ENCODE data around the gene RIC1. TPM values are rescaled to one million over a fixed set of nuclear protein-coding genes. Genes with fewer than 3 reads are reported as not detected.
A peak's percentile ranks its signal among the peaks of the same experiment; 100 is the strongest.

The RIC1 gene
- total and polyA plus RNA-seq, 9 of the 15 experiments (the other 6 are each of a cell fraction or from before 2014, with no cell fraction given), result 3.2 to 25.8 (median 15.0) TPM

DNA sequence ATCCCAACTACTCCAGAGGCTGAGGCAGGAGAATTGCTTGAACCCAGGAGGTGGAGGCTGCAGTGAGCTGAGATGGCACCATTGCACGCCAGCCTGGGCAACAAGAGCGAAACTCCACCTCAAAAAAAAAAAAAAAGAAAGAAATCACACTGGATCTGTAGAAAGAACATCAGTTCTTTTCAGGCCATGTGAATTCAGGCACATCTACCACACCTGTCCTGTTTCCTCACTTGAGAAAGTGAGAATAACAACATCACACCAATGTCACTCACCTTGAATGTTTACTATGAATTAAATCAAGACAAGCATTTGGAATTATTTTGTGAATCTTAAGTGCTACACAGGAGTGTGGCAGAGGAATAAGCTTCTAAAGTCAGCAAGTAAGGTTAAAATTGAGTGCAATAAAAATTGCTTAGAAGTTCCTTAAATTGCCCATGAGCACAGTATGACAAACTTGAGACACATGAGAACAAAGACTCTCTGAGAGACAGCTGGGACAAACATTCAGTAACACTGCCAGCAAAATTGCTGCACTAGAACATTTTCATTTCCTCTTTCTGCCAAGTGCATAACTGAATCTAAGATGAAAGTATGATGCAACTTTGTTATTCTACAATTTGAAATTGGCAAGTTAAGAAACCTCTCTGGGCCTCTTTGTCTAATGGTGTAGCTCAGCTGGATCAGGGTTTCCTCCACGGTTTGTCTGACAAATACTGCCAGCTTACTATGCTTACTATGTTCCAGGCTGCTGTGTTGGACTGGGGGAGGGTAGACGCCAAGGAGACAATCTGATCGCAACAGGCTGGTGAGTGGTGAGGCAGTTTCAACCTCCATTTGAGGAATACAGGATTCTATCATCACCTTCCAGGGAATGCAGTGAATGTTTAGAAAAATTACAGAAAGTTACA is 1.9 kb upstream of the RIC1 start (continued):
- TF ChIP-seq, protein P1, sequence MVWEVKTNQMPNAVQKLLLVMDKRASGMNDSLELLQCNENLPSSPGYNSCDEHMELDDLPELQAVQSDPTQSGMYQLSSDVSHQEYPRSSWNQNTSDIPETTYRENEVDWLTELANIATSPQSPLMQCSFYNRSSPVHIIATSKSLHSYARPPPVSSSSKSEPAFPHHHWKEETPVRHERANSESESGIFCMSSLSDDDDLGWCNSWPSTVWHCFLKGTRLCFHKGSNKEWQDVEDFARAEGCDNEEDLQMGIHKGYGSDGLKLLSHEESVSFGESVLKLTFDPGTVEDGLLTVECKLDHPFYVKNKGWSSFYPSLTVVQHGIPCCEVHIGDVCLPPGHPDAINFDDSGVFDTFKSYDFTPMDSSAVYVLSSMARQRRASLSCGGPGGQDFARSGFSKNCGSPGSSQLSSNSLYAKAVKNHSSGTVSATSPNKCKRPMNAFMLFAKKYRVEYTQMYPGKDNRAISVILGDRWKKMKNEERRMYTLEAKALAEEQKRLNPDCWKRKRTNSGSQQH (CRISPR knock-in tag; IDR thresholded peaks at IDR 0.05), result no peak
- no peak for TF ChIP-seq NCOA2 (IDR thresholded peaks at IDR 0.05; ENCODE audit: partially characterized antibody in 2 of 2)
- peak; percentile 17; the same call in 1 of the 2 replicates for TF ChIP-seq ZNF24 (IDR thresholded peaks at IDR 0.05)
- TF ChIP-seq, protein P2, sequence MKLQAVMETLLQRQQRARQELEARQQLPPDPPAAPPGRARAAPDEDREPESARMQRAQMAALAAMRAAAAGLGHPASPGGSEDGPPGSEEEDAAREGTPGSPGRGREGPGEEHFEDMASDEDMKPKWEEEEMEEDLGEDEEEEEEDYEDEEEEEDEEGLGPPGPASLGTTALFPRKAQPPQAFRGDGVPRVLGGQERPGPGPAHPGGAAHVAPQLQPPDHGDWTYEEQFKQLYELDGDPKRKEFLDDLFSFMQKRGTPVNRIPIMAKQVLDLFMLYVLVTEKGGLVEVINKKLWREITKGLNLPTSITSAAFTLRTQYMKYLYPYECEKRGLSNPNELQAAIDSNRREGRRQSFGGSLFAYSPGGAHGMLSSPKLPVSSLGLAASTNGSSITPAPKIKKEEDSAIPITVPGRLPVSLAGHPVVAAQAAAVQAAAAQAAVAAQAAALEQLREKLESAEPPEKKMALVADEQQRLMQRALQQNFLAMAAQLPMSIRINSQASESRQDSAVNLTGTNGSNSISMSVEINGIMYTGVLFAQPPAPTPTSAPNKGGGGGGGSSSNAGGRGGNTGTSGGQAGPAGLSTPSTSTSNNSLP (IDR thresholded peaks at IDR 0.05; ENCODE audit: borderline replicate concordance, low read depth, low read length), result no peak
- TF ChIP-seq GTF2F1 (IDR thresholded peaks at IDR 0.05; ENCODE audit: low read depth, low read length), result no peak
- TF ChIP-seq MTA3 (IDR thresholded peaks at IDR 0.05; ENCODE audit: borderline replicate concordance), result 0 out of 2 replicates have a peak, but pooled peaks have one; percentile 28
- TF ChIP-seq, protein P3, sequence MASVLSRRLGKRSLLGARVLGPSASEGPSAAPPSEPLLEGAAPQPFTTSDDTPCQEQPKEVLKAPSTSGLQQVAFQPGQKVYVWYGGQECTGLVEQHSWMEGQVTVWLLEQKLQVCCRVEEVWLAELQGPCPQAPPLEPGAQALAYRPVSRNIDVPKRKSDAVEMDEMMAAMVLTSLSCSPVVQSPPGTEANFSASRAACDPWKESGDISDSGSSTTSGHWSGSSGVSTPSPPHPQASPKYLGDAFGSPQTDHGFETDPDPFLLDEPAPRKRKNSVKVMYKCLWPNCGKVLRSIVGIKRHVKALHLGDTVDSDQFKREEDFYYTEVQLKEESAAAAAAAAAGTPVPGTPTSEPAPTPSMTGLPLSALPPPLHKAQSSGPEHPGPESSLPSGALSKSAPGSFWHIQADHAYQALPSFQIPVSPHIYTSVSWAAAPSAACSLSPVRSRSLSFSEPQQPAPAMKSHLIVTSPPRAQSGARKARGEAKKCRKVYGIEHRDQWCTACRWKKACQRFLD (CRISPR knock-in tag; IDR thresholded peaks at IDR 0.05), result peak; percentile 56; the same call in 1 of the 2 replicates
- TF ChIP-seq RCOR1 (IDR thresholded peaks at IDR 0.05; ENCODE audit: borderline replicate concordance in 1 of 2, low read depth in 2 of 2, low read length in 2 of 2), result 0 out of 4 replicates have a peak, but pooled peaks of 1 of the 2 experiments have one; percentile 32
- TF ChIP-seq CTBP1 (IDR thresholded peaks at IDR 0.05; ENCODE audit: borderline replicate concordance), result peak; percentile 29; the same call in 1 of the 2 replicates
- TF ChIP-seq ATF7 (IDR thresholded peaks at IDR 0.05), result 0 out of 2 replicates have a peak, but pooled peaks have one; percentile 47
- 0 out of 2 replicates have a peak, but pooled peaks have one; percentile 26 for TF ChIP-seq CREM (IDR thresholded peaks at IDR 0.05; ENCODE audit: low read depth)
- TF ChIP-seq, protein P4, sequence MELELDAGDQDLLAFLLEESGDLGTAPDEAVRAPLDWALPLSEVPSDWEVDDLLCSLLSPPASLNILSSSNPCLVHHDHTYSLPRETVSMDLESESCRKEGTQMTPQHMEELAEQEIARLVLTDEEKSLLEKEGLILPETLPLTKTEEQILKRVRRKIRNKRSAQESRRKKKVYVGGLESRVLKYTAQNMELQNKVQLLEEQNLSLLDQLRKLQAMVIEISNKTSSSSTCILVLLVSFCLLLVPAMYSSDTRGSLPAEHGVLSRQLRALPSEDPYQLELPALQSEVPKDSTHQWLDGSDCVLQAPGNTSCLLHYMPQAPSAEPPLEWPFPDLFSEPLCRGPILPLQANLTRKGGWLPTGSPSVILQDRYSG (tag; conservative IDR thresholded peaks at IDR 0.05; ENCODE audit: low read depth), result no peak
- peak; percentile 47 for TF ChIP-seq POLR2H (tag; IDR thresholded peaks at IDR 0.05; ENCODE audit: low read depth)
- TF ChIP-seq, protein P5, sequence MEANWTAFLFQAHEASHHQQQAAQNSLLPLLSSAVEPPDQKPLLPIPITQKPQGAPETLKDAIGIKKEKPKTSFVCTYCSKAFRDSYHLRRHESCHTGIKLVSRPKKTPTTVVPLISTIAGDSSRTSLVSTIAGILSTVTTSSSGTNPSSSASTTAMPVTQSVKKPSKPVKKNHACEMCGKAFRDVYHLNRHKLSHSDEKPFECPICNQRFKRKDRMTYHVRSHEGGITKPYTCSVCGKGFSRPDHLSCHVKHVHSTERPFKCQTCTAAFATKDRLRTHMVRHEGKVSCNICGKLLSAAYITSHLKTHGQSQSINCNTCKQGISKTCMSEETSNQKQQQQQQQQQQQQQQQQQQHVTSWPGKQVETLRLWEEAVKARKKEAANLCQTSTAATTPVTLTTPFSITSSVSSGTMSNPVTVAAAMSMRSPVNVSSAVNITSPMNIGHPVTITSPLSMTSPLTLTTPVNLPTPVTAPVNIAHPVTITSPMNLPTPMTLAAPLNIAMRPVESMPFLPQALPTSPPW (CRISPR knock-in tag; IDR thresholded peaks at IDR 0.05), result 0 out of 2 replicates have a peak, but pooled peaks have one; percentile 32
- TF ChIP-seq GATA2 (CRISPR knock-in tag; IDR thresholded peaks at IDR 0.05), result peak; percentile 48; the same call in 1 of the 2 replicates
